DOHH2 (cell line): ENCODE measurements around the gene NPFFR1.

Experiments used
- H3F3A ChIP-seq: fragments of 200-600 bp; sonication (generic), shearing (Covaris generic); 2 replicates; pipeline ENCODE4 v1.6.0; 2016; ENCODE audit warnings: antibody characterized with exemption, mild to moderate bottlenecking; ENCODE audit not compliant: control insufficient read depth, insufficient read depth
- H3K27ac ChIP-seq: fragments of 200-600 bp; sonication (generic); 2 replicates; pipeline ENCODE4 v1.5.1; 2014; ENCODE audit warnings: low read depth, mild to moderate bottlenecking, low read length, moderate library complexity
- H3K27me3 ChIP-seq: fragments of 200-600 bp; sonication (generic); 2 replicates; pipeline ENCODE4 v1.6.1; 2014; ENCODE audit warnings: mild to moderate bottlenecking, low read length, mixed read lengths; ENCODE audit not compliant: control insufficient read depth
- H3K36me3 ChIP-seq: fragments of 200-600 bp; sonication (generic); 2 replicates; pipeline ENCODE4 v1.6.1; 2014; ENCODE audit warnings: mild to moderate bottlenecking, low read length, moderate library complexity, mixed read lengths; ENCODE audit not compliant: control insufficient read depth
- H3K4me1 ChIP-seq: fragments of 200-600 bp; sonication (generic); 2 replicates; pipeline ENCODE4 v1.6.1; 2014; ENCODE audit warnings: mild to moderate bottlenecking, low read length, mixed read lengths; ENCODE audit not compliant: control insufficient read depth
- H3K4me2 ChIP-seq: fragments of 200-600 bp; sonication (generic); 2 replicates; pipeline ENCODE4 v1.6.0; 2014; ENCODE audit warnings: mild to moderate bottlenecking, low read length, moderate library complexity
- H3K4me3 ChIP-seq: fragments of 200-600 bp; sonication (generic); 2 replicates; pipeline ENCODE4 v1.5.1; 2014; ENCODE audit warnings: mild to moderate bottlenecking, low read length, mixed read lengths
- H3K79me2 ChIP-seq: fragments of 200-600 bp; sonication (generic); 2 replicates; pipeline ENCODE4 v1.6.1; 2014; ENCODE audit warnings: mild to moderate bottlenecking, low read length, mixed read lengths; ENCODE audit not compliant: control insufficient read depth
- H3K9me2 ChIP-seq: fragments of 200-600 bp; sonication (generic); replicated peaks from 2 replicates; pipeline ENCODE4 v1.6.1; 2014; ENCODE audit warnings: mild to moderate bottlenecking, low read length, mixed read lengths; ENCODE audit not compliant: control insufficient read depth
- H3K9me3 ChIP-seq: fragments of 200-600 bp; sonication (generic); 2 replicates; pipeline ENCODE4 v1.6.1; 2014; ENCODE audit warnings: antibody characterized with exemption, low read length, mixed read lengths; ENCODE audit not compliant: control insufficient read depth, insufficient read depth
- H4K20me1 ChIP-seq: fragments of 200-600 bp; sonication (generic); 2 replicates; pipeline ENCODE4 v1.6.0; 2014; ENCODE audit warnings: low read depth, mild to moderate bottlenecking, antibody characterized with exemption, low read length, moderate library complexity; ENCODE audit not compliant: control insufficient read depth, insufficient read depth
- EZH2phosphoT487 ChIP-seq: fragments of 200-600 bp; sonication (generic); IDR thresholded peaks from 2 replicates; pipeline ENCODE4 v1.6.1; 2017; ENCODE audit warnings: borderline replicate concordance, mild to moderate bottlenecking, antibody characterized with exemption, low read length, moderate library complexity, mixed read lengths
- TF ChIP-seq, protein P1 (sequence below): fragments of 200-600 bp; sonication (generic); IDR thresholded peaks from one replicate; pipeline ENCODE4 v1.5.1; 2014; ENCODE audit warnings: antibody characterized with exemption, mild to moderate bottlenecking, low read depth, low read length; ENCODE audit not compliant: poor library complexity, severe bottlenecking

The NPFFR1 gene

GRCh38 chr10:70328018-70328417 lies 44.2 kb upstream of the NPFFR1 start:
- H3K9me3 ChIP-seq = no peaks in the 10 kb centered on the region
- no peaks in the 10 kb centered on the region for H3K27me3 ChIP-seq
- H3K36me3 ChIP-seq = peaks cover 4% of the 10 kb centered on the region; the same call in 1 of the 2 replicates
- TF ChIP-seq, protein P1, sequence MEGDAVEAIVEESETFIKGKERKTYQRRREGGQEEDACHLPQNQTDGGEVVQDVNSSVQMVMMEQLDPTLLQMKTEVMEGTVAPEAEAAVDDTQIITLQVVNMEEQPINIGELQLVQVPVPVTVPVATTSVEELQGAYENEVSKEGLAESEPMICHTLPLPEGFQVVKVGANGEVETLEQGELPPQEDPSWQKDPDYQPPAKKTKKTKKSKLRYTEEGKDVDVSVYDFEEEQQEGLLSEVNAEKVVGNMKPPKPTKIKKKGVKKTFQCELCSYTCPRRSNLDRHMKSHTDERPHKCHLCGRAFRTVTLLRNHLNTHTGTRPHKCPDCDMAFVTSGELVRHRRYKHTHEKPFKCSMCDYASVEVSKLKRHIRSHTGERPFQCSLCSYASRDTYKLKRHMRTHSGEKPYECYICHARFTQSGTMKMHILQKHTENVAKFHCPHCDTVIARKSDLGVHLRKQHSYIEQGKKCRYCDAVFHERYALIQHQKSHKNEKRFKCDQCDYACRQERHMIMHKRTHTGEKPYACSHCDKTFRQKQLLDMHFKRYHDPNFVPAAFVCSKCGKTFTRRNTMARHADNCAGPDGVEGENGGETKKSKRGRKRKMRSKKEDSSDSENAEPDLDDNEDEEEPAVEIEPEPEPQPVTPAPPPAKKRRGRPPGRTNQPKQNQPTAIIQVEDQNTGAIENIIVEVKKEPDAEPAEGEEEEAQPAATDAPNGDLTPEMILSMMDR = no peak
- no peak for TF ChIP-seq EZH2phosphoT487
- no peak overlapping the region for H3K4me2 ChIP-seq
- no peak overlapping the region for H3K27ac ChIP-seq
- H3K4me1 ChIP-seq = peaks cover 80% of the 10 kb centered on the region
- H3K79me2 ChIP-seq = peaks cover 6% of the 10 kb centered on the region; the same call in 1 of the 2 replicates
- H3K4me3 ChIP-seq = no peak overlapping the region
- peaks cover 3% of the 10 kb centered on the region for H3F3A ChIP-seq
- H4K20me1 ChIP-seq = no peaks in the 10 kb centered on the region; the same call in 1 of the 2 replicates
- no peaks in the 10 kb centered on the region for H3K9me2 ChIP-seq

DNA sequence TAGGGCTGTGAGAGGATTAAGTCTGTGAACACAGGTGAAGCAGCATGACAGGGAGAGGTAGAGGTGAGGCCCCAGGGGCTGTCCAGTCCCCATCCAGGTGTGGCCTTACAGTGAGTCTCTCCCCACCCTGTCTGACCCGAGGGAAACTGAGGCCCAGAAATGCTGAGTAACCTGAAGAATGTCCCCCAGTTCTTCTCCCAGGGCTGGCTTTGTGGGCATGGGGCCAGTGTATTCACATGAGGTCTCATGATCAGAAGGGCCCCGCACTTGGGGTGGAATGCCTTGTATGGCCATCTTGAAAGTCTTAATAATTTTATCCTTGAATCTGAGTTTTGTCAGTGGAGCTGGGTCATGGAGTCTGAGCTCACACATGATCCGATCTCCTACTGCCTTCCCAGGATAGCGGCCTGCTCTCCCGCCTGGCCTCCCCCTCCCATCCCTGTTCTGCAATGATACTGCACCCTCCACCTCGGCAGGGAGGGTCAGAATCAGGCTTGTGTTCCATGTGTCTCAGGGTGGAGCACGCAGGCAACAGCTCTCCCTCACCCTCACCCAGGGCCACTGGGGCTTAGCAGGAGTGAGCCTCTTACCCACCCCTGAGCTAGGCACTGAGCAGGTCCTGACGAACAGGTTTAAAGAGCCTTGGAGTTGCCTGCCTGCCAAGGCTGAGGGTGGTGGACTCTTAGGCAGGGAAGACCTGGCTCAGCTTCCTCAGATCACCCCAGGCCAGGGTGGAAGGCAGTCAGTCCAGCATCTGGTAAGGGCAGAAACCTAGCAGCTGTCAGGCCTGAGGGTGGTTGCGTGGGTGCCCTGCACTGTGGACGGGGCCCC lies 41.4 kb upstream of the NPFFR1 start:
- H3K4me3 ChIP-seq = peak overlapping the region; percentile 55
- H3K27ac ChIP-seq = peak overlapping the region; percentile 63
- no peaks in the 10 kb centered on the region for H3K27me3 ChIP-seq
- H3K36me3 ChIP-seq = peaks cover 4% of the 10 kb centered on the region; the same call in 1 of the 2 replicates
- H3K9me3 ChIP-seq = no peaks in the 10 kb centered on the region
- H3K9me2 ChIP-seq = no peaks in the 10 kb centered on the region
- no peaks in the 10 kb centered on the region for H4K20me1 ChIP-seq
- peaks cover 56% of the 10 kb centered on the region for H3K4me1 ChIP-seq
- no peaks in the 10 kb centered on the region for H3K79me2 ChIP-seq
- H3K4me2 ChIP-seq = peak overlapping the region; percentile 68
- TF ChIP-seq EZH2phosphoT487 = no peak
- TF ChIP-seq, protein P1 = no peak
- H3F3A ChIP-seq = peaks cover 3% of the 10 kb centered on the region

GRCh38 chr10:70324339-70324861 lies 40.6 kb upstream of the NPFFR1 start:
- no peaks in the 10 kb centered on the region for H3K9me3 ChIP-seq
- TF ChIP-seq, protein P1 = no peak
- TF ChIP-seq EZH2phosphoT487 = no peak
- peaks cover 4% of the 10 kb centered on the region; the same call in 1 of the 2 replicates for H3K36me3 ChIP-seq
- no peaks in the 10 kb centered on the region; the same call in 1 of the 2 replicates for H3F3A ChIP-seq
- H3K27ac ChIP-seq = peak overlapping the region; percentile 63
- H3K27me3 ChIP-seq = no peaks in the 10 kb centered on the region
- H3K79me2 ChIP-seq = no peaks in the 10 kb centered on the region
- H3K4me2 ChIP-seq = peak overlapping the region; percentile 68
- H4K20me1 ChIP-seq = no peaks in the 10 kb centered on the region
- H3K9me2 ChIP-seq = no peaks in the 10 kb centered on the region
- peak overlapping the region; percentile 55 for H3K4me3 ChIP-seq
- peaks cover 57% of the 10 kb centered on the region for H3K4me1 ChIP-seq
